ENCODE results near the gene SP6. TPM values are rescaled to one million over a fixed set of nuclear protein-coding genes. Genes with fewer than 3 reads are reported as not detected.

Gene SP6
- total and polyA plus RNA-seq, 2 donors = 0.28 to 4.6 TPM

DNA sequence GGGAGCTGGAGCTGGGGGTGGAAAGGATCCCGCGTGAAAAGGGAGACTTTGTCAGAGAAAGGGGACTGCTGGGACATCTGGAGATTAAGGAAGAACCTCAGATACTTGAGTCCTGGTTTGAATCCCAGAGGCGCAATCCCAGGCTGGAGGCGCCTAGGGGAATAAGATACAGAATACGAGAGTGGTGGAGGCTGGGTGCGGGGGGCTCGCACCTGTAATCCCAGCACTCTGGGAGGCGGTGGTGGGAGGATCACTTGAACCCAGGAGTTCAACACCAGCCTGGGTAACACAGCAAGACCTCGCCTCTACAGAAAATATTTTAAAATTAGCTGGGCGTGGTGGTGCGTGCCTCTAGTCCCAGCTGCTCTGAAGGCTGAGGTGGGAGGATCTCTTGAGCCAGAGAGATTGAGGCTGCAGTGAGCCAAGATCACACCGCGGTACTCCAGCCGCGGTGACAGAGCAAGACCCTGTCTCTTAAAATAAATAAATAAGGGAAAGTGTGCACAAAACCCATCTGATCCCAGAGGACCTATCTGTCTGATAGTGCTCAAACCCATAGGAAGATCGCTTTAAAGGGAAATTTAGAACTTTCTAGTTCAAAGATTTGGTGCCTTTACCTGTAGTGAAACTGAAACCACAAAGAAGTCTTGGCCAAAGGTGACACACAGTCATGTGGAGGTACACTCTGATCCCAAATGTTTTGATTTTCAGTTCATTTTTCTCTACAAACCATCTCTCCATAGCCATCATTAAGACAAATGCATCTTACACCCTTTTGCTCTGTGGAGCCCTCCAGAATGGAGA is 9.3 kb downstream of the SP6 start:
- Histone ChIP-seq H3K4me1 (ENCODE audit: control insufficient read depth in 2 of 2, insufficient read depth in 2 of 2, low read length in 2 of 2) (peaks cover 11 to 41% of the 10 kb centered on the region in 2 donors), H3K27ac (ENCODE audit: low read depth in 1 of 2, low read length in 1 of 2) (no peak overlapping the region), H3K4me3 (ENCODE audit: low read length in 2 of 2) (peak overlapping the region; percentile 68 to 79), H3K9me3 (ENCODE audit: control insufficient read depth in 2 of 2, insufficient read depth in 1 of 2, low read length in 1 of 2) (no peaks in the 10 kb centered on the region), H3K27me3 (ENCODE audit: control insufficient read depth in 2 of 2, insufficient read depth in 1 of 2, low read length in 1 of 2) (peaks cover 20 to 34% of the 10 kb centered on the region in 2 donors), H3K36me3 (ENCODE audit: control insufficient read depth in 2 of 2, insufficient read depth in 2 of 2, low read length in 1 of 2) (peaks cover 0 to 4% of the 10 kb centered on the region in 2 donors)
- WGBS = 82% methylated on average over 16 of the region's 16 CpGs
- DNase-seq (ENCODE audit: low read depth in 6 of 9, low spot score in 9 of 9) = no peak

DNA sequence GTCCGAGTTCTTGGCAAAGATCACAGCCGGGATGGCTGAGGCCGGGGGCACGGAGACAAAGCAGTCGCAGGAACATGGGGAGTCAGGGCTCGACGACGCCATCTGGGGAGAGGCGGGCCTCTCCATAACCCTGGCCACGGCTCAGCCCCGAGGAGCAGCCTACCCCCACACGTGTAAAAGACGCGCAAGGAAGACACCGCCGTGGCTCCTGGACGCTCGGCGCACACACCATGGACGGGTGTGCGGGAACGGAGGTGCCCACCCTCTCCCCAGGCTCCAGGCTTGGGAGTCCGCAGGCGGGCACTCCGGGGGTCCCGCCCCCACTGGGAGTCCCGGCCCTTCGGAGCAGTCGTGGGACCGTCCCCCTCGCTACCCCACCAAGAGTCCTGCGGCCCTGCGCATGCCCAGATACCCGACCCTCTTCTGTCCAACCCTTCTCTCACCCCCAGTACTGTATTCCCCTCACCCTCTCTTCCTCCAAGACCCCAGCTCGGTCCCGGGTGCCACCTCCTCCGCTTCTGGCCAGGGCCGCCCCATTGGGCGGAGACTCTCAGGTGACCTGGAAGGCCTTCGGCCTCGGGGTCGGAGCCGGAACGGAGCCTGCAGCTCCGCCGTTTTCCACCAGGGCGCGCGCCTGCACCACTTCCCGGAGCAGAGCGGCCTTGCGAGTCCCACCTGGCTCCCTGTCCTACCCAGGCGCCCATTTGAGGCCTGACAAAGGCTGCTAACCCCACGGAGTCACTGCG is 10.0 kb downstream of the SP6 start, which contains the start of gene SCRN2:
SCRN2 (minus strand) TSS at position 532 of the 746 bp plus-strand sequence; CDS start at position 102, 430 bp downstream.
- peak; percentile 56 to 90 (median 81) for DNase-seq (ENCODE audit: low read depth in 6 of 9, low spot score in 9 of 9)
- peak within 1 kb of the TSS; percentile 68 to 79 for H3K4me3 ChIP-seq (ENCODE audit: low read length in 2 of 2)
- peak within 1 kb of the TSS in 1 of 2 donors; percentile 67 for H3K27ac ChIP-seq (ENCODE audit: low read depth in 1 of 2, low read length in 1 of 2)
- H3K27me3 ChIP-seq (ENCODE audit: control insufficient read depth in 2 of 2, insufficient read depth in 1 of 2, low read length in 1 of 2) = peaks cover 13 to 26% of the 10 kb centered on the region in 2 donors
- peaks cover 0 to 1% of the 10 kb centered on the region in 2 donors for H3K9me3 ChIP-seq (ENCODE audit: control insufficient read depth in 2 of 2, insufficient read depth in 1 of 2, low read length in 1 of 2)
- peaks cover 5 to 6% of the 10 kb centered on the region in 2 donors for H3K36me3 ChIP-seq (ENCODE audit: control insufficient read depth in 2 of 2, insufficient read depth in 2 of 2, low read length in 1 of 2)
- WGBS = under 1% methylated on average over 55 of the region's 55 CpGs
- peaks cover 11 to 34% of the 10 kb centered on the region in 2 donors for H3K4me1 ChIP-seq (ENCODE audit: control insufficient read depth in 2 of 2, insufficient read depth in 2 of 2, low read length in 2 of 2)

GRCh38 chr17:47840001-47840741 is 10.8 kb downstream of the SP6 start:
- peak overlapping the region; percentile 68 to 79 for H3K4me3 ChIP-seq (ENCODE audit: low read length in 2 of 2)
- H3K4me1 ChIP-seq (ENCODE audit: control insufficient read depth in 2 of 2, insufficient read depth in 2 of 2, low read length in 2 of 2) = peaks cover 11 to 34% of the 10 kb centered on the region in 2 donors
- DNase-seq (ENCODE audit: low read depth in 6 of 9, low spot score in 9 of 9) = no peak
- 61% methylated on average over 17 of the region's 17 CpGs for WGBS
- peaks cover 6 to 19% of the 10 kb centered on the region in 2 donors for H3K27me3 ChIP-seq (ENCODE audit: control insufficient read depth in 2 of 2, insufficient read depth in 1 of 2, low read length in 1 of 2)
- peaks cover 6 to 11% of the 10 kb centered on the region in 2 donors for H3K36me3 ChIP-seq (ENCODE audit: control insufficient read depth in 2 of 2, insufficient read depth in 2 of 2, low read length in 1 of 2)
- H3K9me3 ChIP-seq (ENCODE audit: control insufficient read depth in 2 of 2, insufficient read depth in 1 of 2, low read length in 1 of 2) = peaks cover 0 to 1% of the 10 kb centered on the region in 2 donors
- H3K27ac ChIP-seq (ENCODE audit: low read depth in 1 of 2, low read length in 1 of 2) = no peak overlapping the region

DNA sequence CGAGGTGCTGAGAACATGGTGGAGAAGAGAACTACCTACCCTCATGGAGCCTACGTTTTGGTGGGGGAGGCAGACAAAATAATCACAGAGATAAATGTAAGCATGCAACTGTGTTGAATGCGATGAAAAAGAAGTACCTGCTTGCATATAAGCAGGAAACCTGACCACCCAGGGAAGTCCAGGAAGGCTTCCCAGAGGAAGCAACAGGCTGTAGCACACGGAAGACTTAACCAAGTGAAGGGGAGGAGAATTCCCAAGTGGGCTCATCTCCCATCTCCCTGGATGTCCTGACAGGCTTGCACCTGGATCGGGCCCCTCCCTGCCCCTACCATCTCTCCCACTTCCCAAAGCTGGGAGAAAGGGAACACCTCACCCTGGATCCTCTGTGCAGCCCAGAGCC is 11.9 kb downstream of the SP6 start:
- DNase-seq (ENCODE audit: low read depth in 6 of 9, low spot score in 9 of 9) = no peak
- H3K4me3 ChIP-seq (ENCODE audit: low read length in 2 of 2) = no peak overlapping the region
- 97% methylated on average over 5 of the region's 5 CpGs for WGBS
- H3K27me3 ChIP-seq (ENCODE audit: control insufficient read depth in 2 of 2, insufficient read depth in 1 of 2, low read length in 1 of 2) = peaks cover 0 to 8% of the 10 kb centered on the region in 2 donors
- peaks cover 11 to 30% of the 10 kb centered on the region in 2 donors for H3K4me1 ChIP-seq (ENCODE audit: control insufficient read depth in 2 of 2, insufficient read depth in 2 of 2, low read length in 2 of 2)
- H3K36me3 ChIP-seq (ENCODE audit: control insufficient read depth in 2 of 2, insufficient read depth in 2 of 2, low read length in 1 of 2) = peaks cover 6 to 11% of the 10 kb centered on the region in 2 donors
- no peak overlapping the region for H3K27ac ChIP-seq (ENCODE audit: low read depth in 1 of 2, low read length in 1 of 2)
- H3K9me3 ChIP-seq (ENCODE audit: control insufficient read depth in 2 of 2, insufficient read depth in 1 of 2, low read length in 1 of 2) = peaks cover 0 to 1% of the 10 kb centered on the region in 2 donors

- H3K27ac ChIP-seq (ENCODE audit: low read depth in 1 of 2, low read length in 1 of 2) = no peak overlapping the region
These were observed 12.3 kb downstream of the SP6 start for GRCh38 chr17:47838636-47839035.

GRCh38 chr17:47837401-47838039 is 13.4 kb downstream of the SP6 start:
- Histone ChIP-seq H3K4me3 (ENCODE audit: low read length in 2 of 2) (no peak overlapping the region), H3K4me1 (ENCODE audit: control insufficient read depth in 2 of 2, insufficient read depth in 2 of 2, low read length in 2 of 2) (peaks cover 11 to 18% of the 10 kb centered on the region in 2 donors), H3K27me3 (ENCODE audit: control insufficient read depth in 2 of 2, insufficient read depth in 1 of 2, low read length in 1 of 2) (peaks cover 0 to 5% of the 10 kb centered on the region in 2 donors), H3K36me3 (ENCODE audit: control insufficient read depth in 2 of 2, insufficient read depth in 2 of 2, low read length in 1 of 2) (peaks cover 6 to 11% of the 10 kb centered on the region in 2 donors), H3K9me3 (ENCODE audit: control insufficient read depth in 2 of 2, insufficient read depth in 1 of 2, low read length in 1 of 2) (peaks cover 0 to 1% of the 10 kb centered on the region in 2 donors), H3K27ac (ENCODE audit: low read depth in 1 of 2, low read length in 1 of 2) (no peak overlapping the region)
- 94% methylated on average over 13 of the region's 13 CpGs for WGBS
- no peak for DNase-seq (ENCODE audit: low read depth in 6 of 9, low spot score in 9 of 9)

More at GRCh38 chr17:47838636-47839035, 12.3 kb downstream of the SP6 start:
- Histone ChIP-seq H3K4me3 (ENCODE audit: low read length in 2 of 2) (no peak overlapping the region), H3K9me3 (ENCODE audit: control insufficient read depth in 2 of 2, insufficient read depth in 1 of 2, low read length in 1 of 2) (peaks cover 0 to 1% of the 10 kb centered on the region in 2 donors), H3K36me3 (ENCODE audit: control insufficient read depth in 2 of 2, insufficient read depth in 2 of 2, low read length in 1 of 2) (peaks cover 6 to 11% of the 10 kb centered on the region in 2 donors), H3K4me1 (ENCODE audit: control insufficient read depth in 2 of 2, insufficient read depth in 2 of 2, low read length in 2 of 2) (peaks cover 11 to 28% of the 10 kb centered on the region in 2 donors), H3K27me3 (ENCODE audit: control insufficient read depth in 2 of 2, insufficient read depth in 1 of 2, low read length in 1 of 2) (peaks cover 0 to 5% of the 10 kb centered on the region in 2 donors)
- no peak for DNase-seq (ENCODE audit: low read depth in 6 of 9, low spot score in 9 of 9)
- 98% methylated on average over 13 of the region's 13 CpGs for WGBS

DNA sequence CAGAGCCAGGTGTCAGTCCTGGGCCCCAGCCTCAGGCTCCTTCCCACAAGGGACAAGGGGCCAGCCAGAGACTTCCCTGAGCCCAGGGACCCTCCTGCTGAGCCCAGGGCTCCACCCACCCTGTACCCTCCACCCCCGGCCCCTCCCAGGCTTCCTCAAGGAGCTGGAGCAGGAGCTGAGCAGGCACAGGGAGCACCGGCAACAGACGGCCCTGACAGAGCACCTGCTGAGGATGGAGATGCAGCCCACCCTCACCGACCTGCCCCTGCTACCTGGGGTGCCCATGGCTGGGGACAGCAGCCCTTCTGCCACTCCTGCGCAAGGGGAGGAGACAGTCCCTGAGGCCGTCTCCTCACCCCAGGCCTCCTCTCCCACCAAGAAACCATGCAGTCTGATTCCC is 14.4 kb downstream of the SP6 start:
- Histone ChIP-seq H3K4me3 (ENCODE audit: low read length in 2 of 2) (no peak overlapping the region), H3K27me3 (ENCODE audit: control insufficient read depth in 2 of 2, insufficient read depth in 1 of 2, low read length in 1 of 2) (peaks cover 0 to 5% of the 10 kb centered on the region in 2 donors), H3K4me1 (ENCODE audit: control insufficient read depth in 2 of 2, insufficient read depth in 2 of 2, low read length in 2 of 2) (peaks cover 13 to 22% of the 10 kb centered on the region in 2 donors), H3K9me3 (ENCODE audit: control insufficient read depth in 2 of 2, insufficient read depth in 1 of 2, low read length in 1 of 2) (peaks cover 0 to 1% of the 10 kb centered on the region in 2 donors), H3K27ac (ENCODE audit: low read depth in 1 of 2, low read length in 1 of 2) (no peak overlapping the region), H3K36me3 (ENCODE audit: control insufficient read depth in 2 of 2, insufficient read depth in 2 of 2, low read length in 1 of 2) (peaks cover 6 to 11% of the 10 kb centered on the region in 2 donors)
- 98% methylated on average over 6 of the region's 6 CpGs for WGBS
- DNase-seq (ENCODE audit: low read depth in 6 of 9, low spot score in 9 of 9) = no peak

DNA sequence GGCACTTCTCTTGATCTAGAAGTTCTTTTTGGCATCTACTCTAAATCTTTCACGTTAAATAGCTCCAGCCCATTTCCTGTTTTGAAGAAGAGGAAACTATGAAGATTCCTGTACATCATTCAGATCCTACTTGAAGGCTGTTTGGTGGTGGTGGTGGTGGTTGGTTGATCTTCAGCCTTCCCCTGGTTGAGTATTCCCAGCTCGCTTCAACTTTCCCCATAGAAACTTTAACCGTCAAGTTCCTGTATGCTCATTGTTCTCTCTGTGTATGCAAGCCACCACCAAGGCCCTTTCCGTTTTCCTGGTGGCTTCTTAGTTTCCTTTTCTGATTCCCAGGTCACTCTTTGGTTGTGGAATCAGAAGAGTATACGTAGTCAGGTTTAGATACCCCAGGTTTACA is 16.2 kb downstream of the SP6 start:
- H3K4me3 ChIP-seq (ENCODE audit: low read length in 2 of 2) = no peak overlapping the region
- H3K36me3 ChIP-seq (ENCODE audit: control insufficient read depth in 2 of 2, insufficient read depth in 2 of 2, low read length in 1 of 2) = peaks cover 6 to 11% of the 10 kb centered on the region in 2 donors
- WGBS = 72% methylated on average over 5 of the region's 5 CpGs
- H3K9me3 ChIP-seq (ENCODE audit: control insufficient read depth in 2 of 2, insufficient read depth in 1 of 2, low read length in 1 of 2) = peaks cover 0 to 1% of the 10 kb centered on the region in 2 donors
- no peak for DNase-seq (ENCODE audit: low read depth in 6 of 9, low spot score in 9 of 9)
- no peak overlapping the region for H3K27ac ChIP-seq (ENCODE audit: low read depth in 1 of 2, low read length in 1 of 2)
- H3K27me3 ChIP-seq (ENCODE audit: control insufficient read depth in 2 of 2, insufficient read depth in 1 of 2, low read length in 1 of 2) = no peaks in the 10 kb centered on the region
- H3K4me1 ChIP-seq (ENCODE audit: control insufficient read depth in 2 of 2, insufficient read depth in 2 of 2, low read length in 2 of 2) = peaks cover 11 to 21% of the 10 kb centered on the region in 2 donors
